ENCODE measurements around the gene TNFRSF13B. TPM values are rescaled to one million over a fixed set of nuclear protein-coding genes. Genes with fewer than 3 reads are reported as not detected.

Gene TNFRSF13B
- total RNA-seq, 1 donor from 2014 or later, result not detected

DNA sequence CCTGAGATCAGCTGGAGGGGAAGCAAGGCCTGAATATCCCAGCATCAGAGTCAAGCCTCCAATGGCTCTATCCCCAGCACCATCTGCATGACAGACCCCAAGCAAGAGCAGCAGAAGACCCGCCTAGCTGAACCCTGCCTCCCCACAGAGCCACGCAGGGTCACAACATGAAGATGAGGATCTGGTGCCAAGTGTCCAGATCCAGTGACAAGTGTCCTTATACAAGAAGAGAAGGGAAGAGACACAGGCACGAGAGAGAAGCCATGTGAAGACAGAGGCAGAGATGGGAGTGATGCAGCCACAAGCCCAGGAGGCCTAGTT, 28.9 kb downstream of the TNFRSF13B start:
- Mint-ChIP-seq H3K27ac (ENCODE audit: unreplicated experiment) (no peak overlapping the region), H3K4me3 (ENCODE audit: unreplicated experiment) (no peak overlapping the region), H3K36me3 (ENCODE audit: unreplicated experiment) (no peaks in the 10 kb centered on the region), H3K9me3 (ENCODE audit: unreplicated experiment) (peaks cover 3% of the 10 kb centered on the region), H3K4me1 (ENCODE audit: unreplicated experiment) (peaks cover 5% of the 10 kb centered on the region), H3K27me3 (ENCODE audit: unreplicated experiment) (peaks cover 15% of the 10 kb centered on the region)
- DNase-seq (ENCODE audit: extremely low spot score, unreplicated experiment), result peak; percentile 62
- TF ChIP-seq CTCF (IDR thresholded peaks at IDR 0.05), result no peak

- Mint-ChIP-seq H3K27me3 (ENCODE audit: unreplicated experiment) (peaks cover 16% of the 10 kb centered on the region), H3K27ac (ENCODE audit: unreplicated experiment) (no peak overlapping the region), H3K36me3 (ENCODE audit: unreplicated experiment) (no peaks in the 10 kb centered on the region), H3K4me1 (ENCODE audit: unreplicated experiment) (peaks cover 5% of the 10 kb centered on the region), H3K9me3 (ENCODE audit: unreplicated experiment) (no peaks in the 10 kb centered on the region), H3K4me3 (ENCODE audit: unreplicated experiment) (no peak overlapping the region)
- peak; percentile 66 for DNase-seq (ENCODE audit: extremely low spot score, unreplicated experiment)
- TF ChIP-seq CTCF (IDR thresholded peaks at IDR 0.05), result no peak
Observed at GRCh38 chr17:16942141-16943031, 29.5 kb downstream of the TNFRSF13B start.

GRCh38 chr17:16941072-16942036, 30.6 kb downstream of the TNFRSF13B start:
- H3K4me1 Mint-ChIP-seq (ENCODE audit: unreplicated experiment), result peaks cover 2% of the 10 kb centered on the region

DNA sequence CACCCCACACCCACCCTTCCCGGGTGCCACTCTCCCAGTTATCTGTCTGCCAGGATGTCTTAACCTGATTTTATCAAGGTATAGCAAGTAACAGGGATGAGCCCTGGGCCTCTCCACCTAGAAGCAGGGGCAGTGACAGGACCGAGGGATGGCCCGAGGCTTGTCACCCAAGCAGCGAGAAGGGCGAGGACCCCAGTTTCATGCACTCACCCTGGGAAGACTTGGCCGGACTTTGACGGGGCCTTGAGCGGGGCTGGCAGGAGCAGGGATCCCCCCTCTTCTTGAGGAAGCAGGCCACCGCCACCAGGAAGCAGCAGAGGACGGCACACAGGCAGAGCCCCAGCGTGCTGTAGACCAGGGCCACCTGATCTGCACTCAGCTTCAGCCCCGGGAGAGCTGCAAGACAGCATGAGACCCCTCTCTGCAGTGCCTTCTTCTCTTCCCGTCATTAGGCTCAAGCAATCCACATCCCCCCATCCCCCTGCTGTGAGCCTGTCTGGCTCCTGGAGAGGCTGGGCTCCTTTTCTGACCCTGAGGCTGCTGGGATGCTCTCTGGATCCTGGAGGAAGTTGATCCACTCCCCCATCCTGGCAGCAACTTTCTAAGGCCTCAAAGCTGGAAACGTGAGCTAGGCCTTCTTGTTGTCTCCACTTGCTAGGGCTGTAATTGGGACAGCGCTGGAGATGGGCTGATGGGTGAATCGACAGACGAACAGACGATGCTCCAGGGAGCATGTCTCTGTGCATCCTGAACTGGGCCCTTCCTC, 31.6 kb downstream of the TNFRSF13B start:
- H3K36me3 Mint-ChIP-seq (ENCODE audit: unreplicated experiment), result no peaks in the 10 kb centered on the region
- TF ChIP-seq CTCF (IDR thresholded peaks at IDR 0.05), result no peak
- DNase-seq (ENCODE audit: extremely low spot score, unreplicated experiment), result peak; percentile 71
- H3K27ac Mint-ChIP-seq (ENCODE audit: unreplicated experiment), result no peak overlapping the region
- H3K4me3 Mint-ChIP-seq (ENCODE audit: unreplicated experiment), result no peak overlapping the region
- H3K4me1 Mint-ChIP-seq (ENCODE audit: unreplicated experiment), result peaks cover 2% of the 10 kb centered on the region
- H3K9me3 Mint-ChIP-seq (ENCODE audit: unreplicated experiment), result no peaks in the 10 kb centered on the region
- H3K27me3 Mint-ChIP-seq (ENCODE audit: unreplicated experiment), result peaks cover 20% of the 10 kb centered on the region

More at GRCh38 chr17:16941072-16942036, 30.6 kb downstream of the TNFRSF13B start:
- Mint-ChIP-seq H3K27ac (ENCODE audit: unreplicated experiment) (no peak overlapping the region), H3K4me3 (ENCODE audit: unreplicated experiment) (no peak overlapping the region), H3K36me3 (ENCODE audit: unreplicated experiment) (no peaks in the 10 kb centered on the region), H3K9me3 (ENCODE audit: unreplicated experiment) (no peaks in the 10 kb centered on the region), H3K27me3 (ENCODE audit: unreplicated experiment) (peaks cover 20% of the 10 kb centered on the region)
- DNase-seq (ENCODE audit: extremely low spot score, unreplicated experiment), result peak; percentile 70
- no peak for TF ChIP-seq CTCF (IDR thresholded peaks at IDR 0.05)
